HG02884 (cell line): ENCODE data around the gene UBE2L3.
"Not testable (repeated sequence)": the region's sequence is repeated elsewhere in the genome, so short reads cannot be mapped to it uniquely, and the experiment has no call there.

ENCODE experiments used
- ATAC-seq: cut with Tn5 transposase; IDR thresholded peaks from one replicate; pipeline ENCODE4 v1.9.1; 2021; ENCODE audit warnings: mild to moderate bottlenecking, moderate library complexity; ENCODE audit not compliant: unreplicated experiment

Gene UBE2L3

GRCh38 chr22:21570398-21570797 is 2.9 kb downstream of the UBE2L3 start:
- ATAC-seq, result no peak

- ATAC-seq, result no peak
Measured at GRCh38 chr22:21571679-21572078, 4.2 kb downstream of the UBE2L3 start.

- no peak for ATAC-seq
Measured at GRCh38 chr22:21573293-21573734, 5.8 kb downstream of the UBE2L3 start.

- no peak for ATAC-seq
Measured at GRCh38 chr22:21573750-21574494, 6.4 kb downstream of the UBE2L3 start.

- no peak for ATAC-seq
Measured at GRCh38 chr22:21579474-21579851, 11.9 kb downstream of the UBE2L3 start.

- ATAC-seq, result not testable (repeated sequence)
Measured at GRCh38 chr22:21580623-21581007, 13.1 kb downstream of the UBE2L3 start.

GRCh38 chr22:21581009-21581713 is 13.6 kb downstream of the UBE2L3 start:
- ATAC-seq, result not testable (repeated sequence)

- no peak for ATAC-seq
Measured at GRCh38 chr22:21582801-21583740, 15.6 kb downstream of the UBE2L3 start.

- ATAC-seq, result no peak
Measured at GRCh38 chr22:21585389-21585788, 17.9 kb downstream of the UBE2L3 start.

- ATAC-seq, result peak; percentile 78
Measured at GRCh38 chr22:21587803-21588611, 20.5 kb downstream of the UBE2L3 start.

GRCh38 chr22:21589396-21589795 is 21.9 kb downstream of the UBE2L3 start:
- ATAC-seq, result no peak

GRCh38 chr22:21590809-21591641 is 23.5 kb downstream of the UBE2L3 start:
- ATAC-seq, result no peak

GRCh38 chr22:21591695-21592094 is 24.2 kb downstream of the UBE2L3 start:
- no peak for ATAC-seq

GRCh38 chr22:21592422-21592821 is 24.9 kb downstream of the UBE2L3 start:
- ATAC-seq, result no peak

- no peak for ATAC-seq
Measured at GRCh38 chr22:21593406-21594232, 26.1 kb downstream of the UBE2L3 start.

- ATAC-seq, result no peak
Measured at GRCh38 chr22:21594865-21595452, 27.4 kb downstream of the UBE2L3 start.

- not testable (repeated sequence) for ATAC-seq
Measured at GRCh38 chr22:21596356-21597135, 29.0 kb downstream of the UBE2L3 start.
